Measurements from ENCODE around the gene DNAI1.

DNA sequence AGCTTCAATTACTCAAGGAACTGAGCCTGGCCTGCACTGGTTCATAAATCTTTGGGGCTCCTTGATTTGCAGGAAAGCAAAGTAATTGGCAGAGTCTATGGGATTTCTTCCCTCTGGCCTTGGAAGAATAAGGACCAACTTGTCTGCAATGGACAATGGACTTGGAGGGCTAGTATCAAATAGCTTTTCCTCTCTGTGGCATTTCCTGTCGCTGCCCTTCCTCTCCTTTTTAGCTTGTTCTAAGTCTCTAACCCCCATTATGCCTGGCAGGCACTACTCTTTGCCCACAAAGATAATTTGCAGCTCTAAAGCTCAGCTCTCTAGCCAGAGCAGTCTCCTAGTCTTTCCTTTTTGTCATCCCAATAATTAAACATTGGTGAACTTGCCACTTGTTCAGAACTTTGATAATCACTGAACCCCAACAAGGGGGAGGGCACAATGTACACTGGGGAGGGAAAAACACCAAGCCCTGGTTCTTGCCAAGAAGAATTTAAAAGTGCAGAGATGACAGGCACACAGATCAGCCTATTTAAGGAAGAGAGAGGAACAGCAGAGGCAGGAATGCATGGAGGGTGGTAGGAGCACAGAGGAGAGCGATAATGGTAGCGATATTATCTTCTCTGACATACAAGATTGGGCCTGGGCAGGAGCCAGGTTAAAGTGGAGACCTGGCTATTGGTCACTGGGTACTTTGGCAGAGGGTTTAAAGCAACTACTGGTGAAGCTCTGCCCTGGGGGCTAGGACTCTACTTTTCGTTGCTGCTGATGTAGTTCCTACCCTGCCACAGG is 38.7 kb upstream of the DNAI1 start:
- TF ChIP-seq, protein P1, sequence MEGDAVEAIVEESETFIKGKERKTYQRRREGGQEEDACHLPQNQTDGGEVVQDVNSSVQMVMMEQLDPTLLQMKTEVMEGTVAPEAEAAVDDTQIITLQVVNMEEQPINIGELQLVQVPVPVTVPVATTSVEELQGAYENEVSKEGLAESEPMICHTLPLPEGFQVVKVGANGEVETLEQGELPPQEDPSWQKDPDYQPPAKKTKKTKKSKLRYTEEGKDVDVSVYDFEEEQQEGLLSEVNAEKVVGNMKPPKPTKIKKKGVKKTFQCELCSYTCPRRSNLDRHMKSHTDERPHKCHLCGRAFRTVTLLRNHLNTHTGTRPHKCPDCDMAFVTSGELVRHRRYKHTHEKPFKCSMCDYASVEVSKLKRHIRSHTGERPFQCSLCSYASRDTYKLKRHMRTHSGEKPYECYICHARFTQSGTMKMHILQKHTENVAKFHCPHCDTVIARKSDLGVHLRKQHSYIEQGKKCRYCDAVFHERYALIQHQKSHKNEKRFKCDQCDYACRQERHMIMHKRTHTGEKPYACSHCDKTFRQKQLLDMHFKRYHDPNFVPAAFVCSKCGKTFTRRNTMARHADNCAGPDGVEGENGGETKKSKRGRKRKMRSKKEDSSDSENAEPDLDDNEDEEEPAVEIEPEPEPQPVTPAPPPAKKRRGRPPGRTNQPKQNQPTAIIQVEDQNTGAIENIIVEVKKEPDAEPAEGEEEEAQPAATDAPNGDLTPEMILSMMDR (IDR thresholded peaks at IDR 0.05 in 4 of 5, conservative IDR thresholded peaks at IDR 0.05 in 1 of 5): no peak
- no peak for TF ChIP-seq POLR2A (IDR thresholded peaks at IDR 0.05)
